ENCODE measurements around the gene GALNT17.

- TF ChIP-seq ZNF791 (tag by site-specific recombination; IDR thresholded peaks at IDR 0.05) (no peak), ZNF133 (tag by site-specific recombination; IDR thresholded peaks at IDR 0.05) (no peak), ZNF639 (tag by site-specific recombination; IDR thresholded peaks at IDR 0.05) (no peak), CTCF (tag by site-specific recombination; IDR thresholded peaks at IDR 0.05) (no peak), TCF7L2 (IDR thresholded peaks at IDR 0.05; ENCODE audit: borderline replicate concordance, low read depth, low read length) (no peak), KLF1 (tag by site-specific recombination; IDR thresholded peaks at IDR 0.05) (no peak)
Measured at GRCh38 chr7:71408271-71408670, 276.3 kb downstream of the GALNT17 start.

Measured in HEK293 (cell line).